GM13977 (cell line): ENCODE measurements around the gene SLC9A9.

Source experiments
- DNase-seq: peaks from one replicate; pipeline ENCODE4 v3.0.0; 2012; ENCODE audit warnings: low spot score
- in situ Hi-C: fragments of 300-500 bp; cut with MboI; formaldehyde crosslinking; loops from one replicate; pipeline ENCODE4 v1.12.0; 2022; ENCODE audit warnings: low sequenced_read_pairs, low pct_unique_long_range_greater_than_20kb, mixed read lengths, inconsistent platforms; ENCODE audit not compliant: unreplicated experiment
- TF ChIP-seq, protein P1 (sequence below): IDR thresholded peaks from 2 replicates; pipeline ENCODE4 v1.5.1; 2012; ENCODE audit warnings: mild to moderate bottlenecking, control low read depth; ENCODE audit not compliant: insufficient read depth; ENCODE audit errors: extremely low read depth, missing control alignments

Gene SLC9A9

DNA sequence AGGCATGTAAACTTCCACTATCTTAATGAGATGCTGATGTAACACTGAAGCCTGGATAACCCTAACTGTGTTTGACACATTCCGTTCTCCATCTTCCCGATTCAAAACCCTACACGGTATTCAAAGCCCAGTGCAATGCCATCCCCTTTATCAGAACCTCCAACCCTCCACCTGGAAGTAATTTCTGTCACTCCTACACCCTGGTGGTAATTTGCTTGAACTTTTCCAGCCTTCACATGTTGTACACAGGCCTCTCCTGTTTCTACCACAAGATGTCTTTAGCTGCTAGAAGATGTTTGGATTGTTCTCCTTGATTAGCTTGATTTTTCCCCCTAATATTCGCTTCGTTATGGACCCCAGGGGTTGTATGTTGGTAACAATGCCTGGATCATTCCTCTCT, 519.8 kb downstream of the SLC9A9 start:
- in situ Hi-C loops, result no loop called here
- TF ChIP-seq, protein P1, sequence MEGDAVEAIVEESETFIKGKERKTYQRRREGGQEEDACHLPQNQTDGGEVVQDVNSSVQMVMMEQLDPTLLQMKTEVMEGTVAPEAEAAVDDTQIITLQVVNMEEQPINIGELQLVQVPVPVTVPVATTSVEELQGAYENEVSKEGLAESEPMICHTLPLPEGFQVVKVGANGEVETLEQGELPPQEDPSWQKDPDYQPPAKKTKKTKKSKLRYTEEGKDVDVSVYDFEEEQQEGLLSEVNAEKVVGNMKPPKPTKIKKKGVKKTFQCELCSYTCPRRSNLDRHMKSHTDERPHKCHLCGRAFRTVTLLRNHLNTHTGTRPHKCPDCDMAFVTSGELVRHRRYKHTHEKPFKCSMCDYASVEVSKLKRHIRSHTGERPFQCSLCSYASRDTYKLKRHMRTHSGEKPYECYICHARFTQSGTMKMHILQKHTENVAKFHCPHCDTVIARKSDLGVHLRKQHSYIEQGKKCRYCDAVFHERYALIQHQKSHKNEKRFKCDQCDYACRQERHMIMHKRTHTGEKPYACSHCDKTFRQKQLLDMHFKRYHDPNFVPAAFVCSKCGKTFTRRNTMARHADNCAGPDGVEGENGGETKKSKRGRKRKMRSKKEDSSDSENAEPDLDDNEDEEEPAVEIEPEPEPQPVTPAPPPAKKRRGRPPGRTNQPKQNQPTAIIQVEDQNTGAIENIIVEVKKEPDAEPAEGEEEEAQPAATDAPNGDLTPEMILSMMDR, result no peak
- DNase-seq, result no peak

- in situ Hi-C loops, result no loop called here
- DNase-seq, result no peak
- TF ChIP-seq, protein P1, result no peak
Measured at GRCh38 chr3:143326983-143327778, 521.1 kb downstream of the SLC9A9 start.

GRCh38 chr3:143321058-143321769, 527.1 kb downstream of the SLC9A9 start:
- no peak for DNase-seq
- TF ChIP-seq, protein P1, result no peak
- in situ Hi-C loops, result no loop called here

DNA sequence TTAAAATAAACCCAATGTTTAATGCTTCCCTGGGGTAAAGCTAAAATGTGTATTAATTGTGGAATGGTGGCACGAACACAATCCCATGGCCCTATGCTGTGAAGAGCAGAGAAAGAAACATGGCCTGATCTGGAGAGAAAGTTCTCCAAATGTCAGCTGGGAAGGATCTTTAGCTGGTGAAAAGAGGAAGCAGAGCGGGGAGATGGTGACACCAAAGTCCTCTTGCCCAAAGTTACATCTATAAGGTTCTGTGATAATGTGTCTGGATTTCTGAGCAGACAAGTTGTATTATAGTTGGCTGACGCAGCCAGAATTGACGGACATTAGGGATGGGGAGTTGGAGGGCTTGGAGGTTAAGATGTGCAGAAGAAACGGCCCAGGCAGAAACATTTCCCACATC, 532.5 kb downstream of the SLC9A9 start:
- in situ Hi-C loops, result no loop called here
- TF ChIP-seq, protein P1, result no peak
- no peak for DNase-seq

DNA sequence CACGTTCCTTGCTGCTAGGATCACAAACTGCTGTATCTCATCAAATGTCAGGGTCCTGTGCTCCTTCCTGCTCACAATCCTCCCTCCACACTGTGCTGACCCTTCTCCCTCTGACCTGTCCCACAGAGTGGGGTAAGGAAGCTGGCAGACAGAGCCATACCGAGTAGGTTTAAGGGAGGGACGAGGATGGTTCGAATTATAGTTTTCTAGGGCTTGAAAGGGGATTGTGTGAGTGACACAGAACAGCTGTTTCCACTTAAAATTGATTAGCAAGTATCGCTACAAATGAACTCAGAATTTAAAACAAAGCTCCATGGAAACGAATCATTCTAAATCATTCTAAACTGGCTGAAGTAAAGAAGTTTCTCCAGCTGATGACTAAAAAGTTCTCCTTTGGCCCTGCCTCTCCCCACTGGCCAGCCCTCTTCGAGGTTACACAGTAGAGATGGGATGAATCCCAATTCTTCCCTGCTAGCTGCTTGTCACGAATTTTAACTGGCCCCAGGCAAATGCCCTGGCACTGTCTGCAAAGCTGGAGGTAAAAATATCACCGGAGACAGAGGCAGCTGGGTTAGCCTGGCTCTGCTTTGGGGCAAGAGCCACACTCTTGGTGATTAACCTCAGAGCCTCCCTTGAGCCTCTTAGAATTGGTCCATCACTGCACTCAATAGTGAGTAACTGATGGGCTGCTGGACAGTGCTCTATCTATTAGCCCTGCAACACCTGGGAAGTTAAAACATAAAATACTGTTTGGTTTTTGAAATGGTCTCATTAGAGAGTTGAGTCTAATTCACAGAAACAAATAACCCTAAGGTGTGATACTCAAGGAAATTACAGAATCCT, 533.8 kb downstream of the SLC9A9 start:
- TF ChIP-seq, protein P1, result no peak
- in situ Hi-C loops, result no loop called here
- no peak for DNase-seq

- no peak for DNase-seq
- in situ Hi-C loops, result no loop called here
- TF ChIP-seq, protein P1, result no peak
Measured at GRCh38 chr3:143313893-143314188, 534.4 kb downstream of the SLC9A9 start.
